Measurements from ENCODE around the gene LRRN4.

LRRN4 gene

GRCh38 chr20:6081236-6081635, 27.4 kb upstream of the LRRN4 start:
- TF ChIP-seq, protein P1, sequence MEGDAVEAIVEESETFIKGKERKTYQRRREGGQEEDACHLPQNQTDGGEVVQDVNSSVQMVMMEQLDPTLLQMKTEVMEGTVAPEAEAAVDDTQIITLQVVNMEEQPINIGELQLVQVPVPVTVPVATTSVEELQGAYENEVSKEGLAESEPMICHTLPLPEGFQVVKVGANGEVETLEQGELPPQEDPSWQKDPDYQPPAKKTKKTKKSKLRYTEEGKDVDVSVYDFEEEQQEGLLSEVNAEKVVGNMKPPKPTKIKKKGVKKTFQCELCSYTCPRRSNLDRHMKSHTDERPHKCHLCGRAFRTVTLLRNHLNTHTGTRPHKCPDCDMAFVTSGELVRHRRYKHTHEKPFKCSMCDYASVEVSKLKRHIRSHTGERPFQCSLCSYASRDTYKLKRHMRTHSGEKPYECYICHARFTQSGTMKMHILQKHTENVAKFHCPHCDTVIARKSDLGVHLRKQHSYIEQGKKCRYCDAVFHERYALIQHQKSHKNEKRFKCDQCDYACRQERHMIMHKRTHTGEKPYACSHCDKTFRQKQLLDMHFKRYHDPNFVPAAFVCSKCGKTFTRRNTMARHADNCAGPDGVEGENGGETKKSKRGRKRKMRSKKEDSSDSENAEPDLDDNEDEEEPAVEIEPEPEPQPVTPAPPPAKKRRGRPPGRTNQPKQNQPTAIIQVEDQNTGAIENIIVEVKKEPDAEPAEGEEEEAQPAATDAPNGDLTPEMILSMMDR (IDR thresholded peaks at IDR 0.05; ENCODE audit: insufficient read depth, low read length, poor library complexity, severe bottlenecking): no peak
- Histone ChIP-seq H3K27me3 (replicated peaks; ENCODE audit: control insufficient read depth, insufficient read depth, low read length) (no peaks in the 10 kb centered on the region; the same call in 1 of the 2 replicates), H3K4me3 (replicated peaks; ENCODE audit: low read depth, low read length) (no peak overlapping the region), H3K36me3 (ENCODE audit: control insufficient read depth, insufficient read depth, low read length) (no peaks in the 10 kb centered on the region)
- no peak for DNase-seq (ENCODE audit: extremely low read depth, insufficient read length)

GRCh38 chr20:6079016-6079415, 25.2 kb upstream of the LRRN4 start:
- Histone ChIP-seq H3K4me3 (replicated peaks; ENCODE audit: low read depth, low read length) (no peak overlapping the region), H3K27me3 (replicated peaks; ENCODE audit: control insufficient read depth, insufficient read depth, low read length) (no peaks in the 10 kb centered on the region; the same call in 1 of the 2 replicates), H3K36me3 (ENCODE audit: control insufficient read depth, insufficient read depth, low read length) (no peaks in the 10 kb centered on the region)
- TF ChIP-seq, protein P1 (IDR thresholded peaks at IDR 0.05; ENCODE audit: insufficient read depth, low read length, poor library complexity, severe bottlenecking): no peak
- DNase-seq (ENCODE audit: extremely low read depth, insufficient read length): no peak

DNA sequence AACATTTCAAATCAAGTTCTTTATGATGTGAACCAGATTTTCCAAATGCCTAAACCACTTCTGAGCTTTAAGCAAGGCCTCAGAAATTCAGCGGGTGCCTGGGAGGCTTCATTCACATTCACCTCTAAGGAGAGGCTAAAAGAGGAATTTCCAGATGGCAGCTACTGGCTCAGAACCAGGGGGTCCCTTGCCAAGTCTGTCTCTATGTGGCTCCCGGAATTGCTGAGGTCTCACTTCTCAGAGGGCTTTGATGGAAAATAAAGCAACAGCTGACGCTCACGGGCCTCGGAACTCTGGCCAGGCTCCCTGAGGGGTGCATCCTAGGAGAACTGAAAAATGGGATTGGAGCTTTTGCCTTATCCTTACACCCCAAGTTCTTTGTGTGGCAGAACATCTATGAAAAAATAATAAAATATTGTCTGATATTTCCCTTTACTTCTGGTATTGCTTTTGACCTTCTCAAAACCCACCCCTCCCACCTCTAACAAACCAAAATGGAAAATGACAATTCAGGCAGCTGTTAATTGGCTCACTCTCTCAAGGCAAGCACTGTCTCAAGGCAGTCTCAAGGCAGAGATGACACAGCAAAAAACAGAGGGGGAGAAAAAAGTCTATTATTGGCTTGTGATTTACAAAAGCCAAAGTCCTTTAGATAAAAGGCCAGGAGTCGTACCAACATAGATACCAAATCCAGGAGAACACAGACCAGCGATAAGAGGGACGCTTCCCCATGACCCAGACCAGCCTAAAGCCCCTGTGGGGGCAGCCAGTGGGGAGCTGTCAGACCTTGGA, 21.8 kb upstream of the LRRN4 start:
- TF ChIP-seq, protein P1 (IDR thresholded peaks at IDR 0.05; ENCODE audit: insufficient read depth, low read length, poor library complexity, severe bottlenecking): no peak
- H3K36me3 ChIP-seq (ENCODE audit: control insufficient read depth, insufficient read depth, low read length): no peaks in the 10 kb centered on the region
- no peaks in the 10 kb centered on the region; the same call in 1 of the 2 replicates for H3K27me3 ChIP-seq (replicated peaks; ENCODE audit: control insufficient read depth, insufficient read depth, low read length)
- H3K4me3 ChIP-seq (replicated peaks; ENCODE audit: low read depth, low read length): no peak overlapping the region
- DNase-seq (ENCODE audit: extremely low read depth, insufficient read length): no peak

- TF ChIP-seq, protein P1 (IDR thresholded peaks at IDR 0.05; ENCODE audit: insufficient read depth, low read length, poor library complexity, severe bottlenecking): no peak
- Histone ChIP-seq H3K36me3 (ENCODE audit: control insufficient read depth, insufficient read depth, low read length) (no peaks in the 10 kb centered on the region), H3K4me3 (replicated peaks; ENCODE audit: low read depth, low read length) (no peak overlapping the region), H3K27me3 (replicated peaks; ENCODE audit: control insufficient read depth, insufficient read depth, low read length) (no peaks in the 10 kb centered on the region; the same call in none of the 2 replicates)
- DNase-seq (ENCODE audit: extremely low read depth, insufficient read length): no peak
Observed at GRCh38 chr20:6074784-6075183, 20.9 kb upstream of the LRRN4 start.

GRCh38 chr20:6074145-6074561, 20.3 kb upstream of the LRRN4 start:
- H3K27me3 ChIP-seq (replicated peaks; ENCODE audit: control insufficient read depth, insufficient read depth, low read length): no peaks in the 10 kb centered on the region; the same call in none of the 2 replicates
- no peak overlapping the region for H3K4me3 ChIP-seq (replicated peaks; ENCODE audit: low read depth, low read length)
- no peaks in the 10 kb centered on the region for H3K36me3 ChIP-seq (ENCODE audit: control insufficient read depth, insufficient read depth, low read length)
- DNase-seq (ENCODE audit: extremely low read depth, insufficient read length): no peak
- TF ChIP-seq, protein P1 (IDR thresholded peaks at IDR 0.05; ENCODE audit: insufficient read depth, low read length, poor library complexity, severe bottlenecking): peak; percentile 37
